GM23338 (cell line): Measurements from ENCODE around the gene RNF5. TPM values are rescaled to one million over a fixed set of nuclear protein-coding genes. Genes with fewer than 3 reads are reported as not detected.

Source experiments
- ATAC-seq: fragments of 200-7000 bp; cut with Tn5 transposase; 3 replicates; pipeline ENCODE4 v1.9.1; 2020
- DNase-seq: peaks from one replicate; pipeline ENCODE4 v3.0.0-alpha.2; 2015; ENCODE audit warnings: low spot score
- H2AFZ ChIP-seq: fragments of 200-600 bp; sonication (generic); 2 replicates; pipeline ENCODE4 v1.8.0; 2016; ENCODE audit warnings: antibody characterized with exemption, mild to moderate bottlenecking, moderate library complexity
- H3F3A ChIP-seq: fragments of 200-600 bp; sonication (generic); replicated peaks from 2 replicates; pipeline ENCODE4 v1.8.0; 2017; ENCODE audit warnings: antibody characterized with exemption, mixed run types, low read depth
- H3K27ac ChIP-seq: fragments of 200-600 bp; sonication (generic); 2 replicates; pipeline ENCODE4 v1.6.1; 2016; ENCODE audit warnings: low read depth
- H3K27me3 ChIP-seq: fragments of 200-600 bp; sonication (generic); 2 replicates; pipeline ENCODE4 v1.8.0; 2016; ENCODE audit warnings: mild to moderate bottlenecking, mixed run types, moderate library complexity; ENCODE audit not compliant: insufficient read depth
- H3K36me3 ChIP-seq: fragments of 200-600 bp; sonication (generic); 2 replicates; pipeline ENCODE4 v1.8.0; 2016; ENCODE audit warnings: mild to moderate bottlenecking; ENCODE audit not compliant: insufficient read depth
- H3K4me1 ChIP-seq: fragments of 200-600 bp; sonication (generic); 2 replicates; pipeline ENCODE4 v1.8.0; 2016; ENCODE audit warnings: mild to moderate bottlenecking, moderate library complexity; ENCODE audit not compliant: insufficient read depth
- H3K4me2 ChIP-seq: fragments of 200-600 bp; sonication (generic); 2 replicates; pipeline ENCODE4 v1.7.1; 2017; ENCODE audit warnings: mixed run types
- H3K4me3 ChIP-seq: fragments of 200-600 bp; sonication (generic); 2 replicates; pipeline ENCODE4 v1.6.1; 2016; ENCODE audit warnings: mixed run types
- H3K79me2 ChIP-seq: fragments of 200-600 bp; sonication (generic); replicated peaks from 2 replicates; pipeline ENCODE4 v1.8.0; 2017; ENCODE audit warnings: mild to moderate bottlenecking; ENCODE audit not compliant: insufficient read depth
- H3K9me2 ChIP-seq: fragments of 200-600 bp; sonication (generic); 2 replicates; pipeline ENCODE4 v1.8.0; 2017; ENCODE audit not compliant: insufficient read depth
- H4K20me1 ChIP-seq: fragments of 200-600 bp; sonication (generic); replicated peaks from 2 replicates; pipeline ENCODE4 v1.8.0; 2017; ENCODE audit warnings: mild to moderate bottlenecking; ENCODE audit not compliant: insufficient read depth
- H3K27ac Mint-ChIP-seq: 2 replicates; pipeline ENCODE4 v1.8.0; 2020; ENCODE audit warnings: inconsistent platforms, mild to moderate bottlenecking, moderate library complexity, mixed read lengths
- H3K27me3 Mint-ChIP-seq: 3 replicates; pipeline ENCODE4 v1.8.0; 2022; ENCODE audit warnings: low read depth, mild to moderate bottlenecking, moderate library complexity, mixed read lengths, inconsistent platforms; ENCODE audit not compliant: insufficient read depth, poor library complexity
- H3K36me3 Mint-ChIP-seq: 3 replicates; pipeline ENCODE4 v1.8.0; 2021; ENCODE audit warnings: low read depth, mild to moderate bottlenecking, inconsistent platforms, moderate library complexity, mixed read lengths
- H3K4me1 Mint-ChIP-seq: 3 replicates; pipeline ENCODE4 v1.8.0; 2020; ENCODE audit warnings: mild to moderate bottlenecking, inconsistent platforms, mixed read lengths
- H3K4me3 Mint-ChIP-seq: 3 replicates; pipeline ENCODE4 v1.8.0; 2021; ENCODE audit warnings: moderate library complexity, mild to moderate bottlenecking, inconsistent platforms, mixed read lengths
- H3K9me3 Mint-ChIP-seq: 3 replicates; pipeline ENCODE4 v1.8.0; 2020; ENCODE audit warnings: moderate library complexity, mild to moderate bottlenecking, inconsistent platforms, mixed read lengths
- CREB1 ChIP-seq: fragments of 250-450 bp; sonication (Bioruptor Pico); IDR thresholded peaks from 2 replicates; pipeline ENCODE4 v1.5.0; 2020; ENCODE audit warnings: low read depth, mild to moderate bottlenecking, moderate library complexity
- CTCF ChIP-seq, 2 experiments: fragments of 200-600 bp in 1 of 2; sonication (generic) in 1 of 2; conservative IDR thresholded peaks; 2 replicates each; pipeline versions ENCODE4 v1.5.1 to v1.6.1; 2016 to 2017; ENCODE audit warnings: antibody characterized with exemption in 2 of 2, low read depth in 2 of 2, mild to moderate bottlenecking in 2 of 2, moderate library complexity in 1 of 2
- ETS1 ChIP-seq: IDR thresholded peaks from 2 replicates; pipeline ENCODE4 v1.6.1; 2016; ENCODE audit warnings: antibody characterized with exemption
- NANOG ChIP-seq: IDR thresholded peaks from 2 replicates; pipeline ENCODE4 v1.6.1; 2016; ENCODE audit warnings: antibody characterized with exemption, borderline replicate concordance
- REST ChIP-seq: IDR thresholded peaks from one replicate; pipeline ENCODE4 v1.6.1; 2018; ENCODE audit warnings: antibody characterized with exemption; ENCODE audit not compliant: unreplicated experiment
- STAT1 ChIP-seq: IDR thresholded peaks from one replicate; pipeline ENCODE4 v1.6.1; 2016; ENCODE audit warnings: antibody characterized with exemption; ENCODE audit not compliant: unreplicated experiment
- ZNF114 ChIP-seq: fragments of 250-450 bp; sonication (Bioruptor Pico); IDR thresholded peaks from 2 replicates; pipeline ENCODE4 v1.5.0; 2020; ENCODE audit warnings: mild to moderate bottlenecking, moderate library complexity
- ZNF331 ChIP-seq: fragments of 250-450 bp; sonication (Bioruptor Pico); IDR thresholded peaks from 2 replicates; pipeline ENCODE4 v1.5.0; 2020; ENCODE audit warnings: low read depth, mild to moderate bottlenecking, moderate library complexity
- ZNF462 ChIP-seq: fragments of 250-450 bp; sonication (Bioruptor Pico); IDR thresholded peaks from 2 replicates; pipeline ENCODE4 v1.5.0; 2020; ENCODE audit warnings: mild to moderate bottlenecking, moderate library complexity
- polyA plus RNA-seq: library from polyadenylated mRNA; unstranded; fragments of >200 nt; fragmentation: Nextera tagmentation; extraction: Ambion mirVana; gene quantifications from 2 replicates; pipeline ENCODE4 v1.2.1, GENCODE V29; 2016
- total RNA-seq: library from RNA; depleted of rRNA; stranded (reverse); fragments of >200 nt; shearing (Covaris generic); gene quantifications from 2 replicates; pipeline ENCODE4 v1.2.3, GENCODE V29; 2014

The RNF5 gene
- total and polyA plus RNA-seq, 2 experiments from 2014 or later = 119 to 164 TPM

GRCh38 chr6:32146687-32147086 is 31.5 kb upstream of the RNF5 start (continued):
- no peak for TF ChIP-seq ZNF462

- Histone ChIP-seq H3K4me2 (peak overlapping the region; percentile 90), H3K9me2 (no peaks in the 10 kb centered on the region; the same call in 1 of the 2 replicates), H3K27me3 (peaks cover 36% of the 10 kb centered on the region), H3K4me1 (peaks cover 35% of the 10 kb centered on the region), H3K27ac (peak overlapping the region; percentile 36; the same call in 1 of the 2 replicates), H4K20me1 (0 out of 2 replicates have a peak, but pooled peaks cover 5% of the 10 kb centered on the region), H2AFZ (peak overlapping the region; percentile 90), H3K79me2 (no peaks in the 10 kb centered on the region), H3K36me3 (no peaks in the 10 kb centered on the region), H3K4me3 (peak overlapping the region; percentile 100), H3F3A (peaks cover 9% of the 10 kb centered on the region)
- H3K27ac Mint-ChIP-seq = peak overlapping the region; percentile 48; the same call in 1 of the 2 replicates
- ATAC-seq (no peak), DNase-seq (no peak)
- peaks cover 30% of the 10 kb centered on the region for H3K27me3 Mint-ChIP-seq
- TF ChIP-seq ZNF331 (CRISPR knock-in tag) (no peak), REST (no peak), STAT1 (no peak), ZNF114 (CRISPR knock-in tag) (no peak), CTCF (conservative IDR thresholded peaks at IDR 0.05; ENCODE audit: low read depth in 2 of 2) (peak in 1 of 2 experiments; percentile 15; a peak in 2 of 4 replicates), NANOG (no peak), CREB1 (no peak), ETS1 (no peak)
- H3K9me3 Mint-ChIP-seq = no peaks in the 10 kb centered on the region; the same call in 2 of the 3 replicates
- H3K4me3 Mint-ChIP-seq = peak overlapping the region; percentile 92
- H3K36me3 Mint-ChIP-seq = no peaks in the 10 kb centered on the region
- H3K4me1 Mint-ChIP-seq = peaks cover 51% of the 10 kb centered on the region
Observed at GRCh38 chr6:32147401-32148132, 30.6 kb upstream of the RNF5 start.
